Activated CD8-positive, alpha-beta memory T cell treated with anti-CD3 and anti-CD28 coated beads, Interleukin-2, amount 50 U/mL, for 48 hours (primary cell): ENCODE measurements around the gene KAT5.
"Not testable (repeated sequence)": the region's sequence is repeated elsewhere in the genome, so short reads cannot be mapped to it uniquely, and the experiment has no call there.

Source experiments
- DNase-seq: peaks from one replicate; pipeline ENCODE4 v3.0.0-alpha.2; 2020

Gene KAT5

DNA sequence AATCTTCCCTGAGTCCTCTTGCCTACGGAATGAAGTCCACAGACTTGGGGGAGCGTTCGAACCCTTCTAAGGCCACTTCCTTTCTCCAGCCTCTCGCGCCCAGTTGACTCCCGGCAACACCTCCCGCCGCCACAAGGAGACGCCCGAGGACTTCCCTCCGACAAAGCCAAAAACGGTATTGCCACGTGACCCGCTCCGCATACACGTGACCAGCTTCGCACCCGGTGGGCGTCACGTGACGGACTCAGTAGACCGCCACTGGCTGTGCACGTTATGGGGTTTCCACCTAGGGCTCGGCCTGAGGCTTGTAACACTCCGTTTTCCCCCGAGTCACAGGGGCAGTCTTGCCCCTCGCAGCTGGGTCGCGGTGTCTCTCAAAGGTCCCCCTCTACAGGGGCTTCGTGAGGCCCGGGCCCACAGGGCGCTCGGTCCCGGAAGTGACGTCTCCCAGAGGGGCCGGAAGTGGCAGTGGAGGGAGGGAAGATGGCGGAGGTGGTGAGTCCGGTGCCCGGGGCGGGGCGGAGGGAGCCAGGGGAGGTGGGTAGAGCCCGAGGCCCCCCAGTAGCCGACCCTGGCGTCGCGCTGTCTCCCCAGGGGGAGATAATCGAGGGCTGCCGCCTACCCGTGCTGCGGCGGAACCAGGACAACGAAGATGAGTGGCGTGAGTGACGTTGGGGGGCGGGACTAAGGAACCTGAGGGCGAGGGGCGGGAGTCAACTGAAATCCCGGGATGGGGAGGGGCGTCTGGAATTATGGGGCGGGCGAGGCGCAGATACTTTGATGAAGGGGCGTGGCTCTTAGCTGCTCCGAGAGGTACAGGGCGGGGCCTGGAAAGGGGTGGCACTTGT, at the start of gene KAT5:
Gene KAT5, plus strand, starts transcription at position 468 of the 848 bp plus-strand sequence. Its CDS starts 16 bp downstream, at position 484.
- DNase-seq, result peak; percentile 98

DNA sequence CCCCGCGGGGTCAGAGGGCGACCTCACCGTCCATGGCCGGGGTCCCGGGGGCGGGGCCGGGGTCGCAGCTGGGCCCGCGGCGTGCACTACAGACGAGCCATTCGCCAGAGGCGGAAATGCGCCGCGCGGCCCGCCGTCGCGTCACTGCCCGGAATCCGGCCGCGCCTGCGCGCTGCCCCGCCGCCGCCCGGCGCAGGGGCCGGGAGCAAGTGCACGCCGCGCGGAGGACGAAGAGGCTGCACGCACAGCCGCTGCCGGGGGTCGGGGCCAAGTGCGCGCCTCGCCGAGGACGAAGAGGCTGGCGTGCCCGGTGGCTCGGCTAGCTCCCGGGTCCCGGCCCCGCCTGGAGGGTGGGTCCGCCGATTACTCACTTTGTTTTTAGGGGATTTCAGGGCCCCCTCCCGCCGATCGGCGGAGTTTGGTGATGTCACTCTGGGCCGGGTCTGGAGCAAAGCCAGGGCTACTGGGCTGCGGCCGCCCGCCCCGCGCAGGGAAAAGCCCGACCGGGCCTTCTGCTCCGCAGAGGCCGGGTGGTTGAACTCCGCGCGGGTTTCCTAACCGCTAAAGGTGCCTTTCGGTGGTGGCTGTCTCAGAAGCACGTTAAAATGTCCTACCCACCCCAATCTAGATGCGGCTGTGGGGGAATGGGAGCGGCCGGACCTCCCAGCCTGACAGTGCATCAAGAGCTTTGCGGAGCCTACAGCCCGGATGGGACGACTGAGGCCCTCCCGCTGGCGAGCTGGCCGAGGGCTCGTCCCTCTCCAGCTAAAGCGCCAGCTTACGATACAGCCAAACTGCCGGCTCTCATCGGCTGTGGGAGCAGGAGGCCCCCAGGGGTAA, 49.0 kb upstream of the KAT5 start, which contains the start of gene RELA:
Gene RELA, minus strand, starts transcription at position 118 of the 840 bp plus-strand sequence. Its CDS starts 84 bp downstream, at position 34.
- peak; percentile 94 for DNase-seq

GRCh38 chr11:65663639-65664200, 48.3 kb upstream of the KAT5 start:
- peak; percentile 79 for DNase-seq

- DNase-seq, result no peak
These were observed 39.7 kb upstream of the KAT5 start for GRCh38 chr11:65672180-65672860.

DNA sequence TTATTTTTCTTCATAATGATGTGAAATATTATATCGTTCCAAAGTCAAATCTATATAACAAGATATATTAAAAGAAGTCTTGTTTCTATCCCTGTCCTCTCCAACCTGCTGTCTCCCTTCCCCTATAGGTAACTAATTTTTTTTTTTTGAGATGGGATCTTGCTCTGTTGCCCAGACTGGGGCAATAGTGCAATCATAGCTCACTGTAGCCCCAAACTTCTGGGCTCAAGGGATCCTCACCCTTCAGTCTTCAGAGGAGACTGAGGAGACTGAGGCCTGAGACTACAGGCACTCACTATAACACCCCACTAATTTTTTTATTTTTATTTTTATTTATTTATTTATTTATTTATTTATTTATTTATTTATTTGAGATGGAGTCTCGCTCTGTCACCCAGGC, 39.1 kb upstream of the KAT5 start:
- no peak for DNase-seq

DNA sequence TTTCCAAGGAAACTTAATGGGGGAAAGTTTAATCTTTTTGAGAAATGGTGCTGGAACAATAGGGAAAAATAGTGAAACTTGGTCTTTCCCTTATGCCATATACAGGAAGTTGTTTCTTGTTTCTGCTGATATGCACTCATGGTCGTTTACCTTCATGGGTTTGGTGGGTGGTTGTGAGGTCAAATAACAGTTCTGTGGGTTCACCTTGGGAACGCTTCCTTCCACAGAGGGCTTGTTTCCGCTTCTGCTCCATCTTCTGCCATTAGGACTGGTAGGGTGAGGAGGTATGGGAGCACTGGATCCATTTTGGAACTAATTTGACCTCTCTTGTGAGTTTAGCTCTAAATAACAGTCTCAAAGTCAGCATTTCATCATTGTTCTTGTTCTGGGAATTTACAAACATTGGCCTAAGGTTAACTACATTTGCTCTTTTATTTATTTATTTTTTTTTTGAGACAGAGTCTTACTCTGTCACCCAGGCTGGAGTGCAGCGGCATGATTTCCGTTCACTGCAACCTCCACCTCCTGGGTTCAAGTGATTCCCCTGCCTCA, 31.8 kb upstream of the KAT5 start:
- no peak for DNase-seq

GRCh38 chr11:65683480-65683879, 28.6 kb upstream of the KAT5 start:
- not testable (repeated sequence) for DNase-seq

- no peak for DNase-seq
These were observed 26.1 kb upstream of the KAT5 start for GRCh38 chr11:65685981-65686380.

DNA sequence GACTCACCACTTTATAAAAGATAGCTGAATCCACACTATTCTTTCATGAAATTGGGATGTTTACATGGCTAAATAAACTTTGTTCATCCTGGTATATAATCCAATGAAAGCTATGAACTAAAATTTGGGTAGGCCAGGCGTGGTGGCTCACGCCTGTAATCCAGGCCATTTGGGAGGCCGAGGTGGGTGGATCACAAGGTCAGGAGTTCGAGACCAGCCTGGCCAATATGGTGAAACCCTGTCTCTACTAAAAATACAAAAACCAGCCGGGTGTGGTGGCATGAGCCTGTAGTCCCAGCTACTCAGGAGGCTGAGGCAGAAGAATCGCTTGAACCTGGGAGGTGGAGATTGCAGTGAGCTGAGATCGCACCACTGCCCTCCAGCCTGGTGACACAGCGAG, 20.2 kb upstream of the KAT5 start:
- DNase-seq, result not testable (repeated sequence)

DNA sequence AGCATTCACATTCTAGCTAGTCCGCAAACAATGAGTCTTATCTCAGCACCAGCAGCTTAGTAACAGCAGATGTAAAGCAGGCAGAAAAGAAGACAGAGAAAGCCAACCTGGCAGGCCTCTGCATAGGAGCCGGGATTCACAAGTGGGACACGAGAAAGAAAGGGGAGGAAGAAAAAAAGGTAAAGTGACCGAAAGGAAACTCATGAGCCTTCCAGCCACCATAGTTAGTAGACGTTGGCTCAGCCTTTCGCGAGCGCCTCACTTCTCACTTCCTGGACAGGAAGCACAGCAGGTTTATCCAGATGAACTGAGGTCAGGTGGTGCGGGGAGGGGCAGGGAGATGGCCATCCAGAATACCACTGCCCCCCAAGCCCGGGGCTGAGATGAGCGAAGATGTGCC, 19.7 kb upstream of the KAT5 start:
- no peak for DNase-seq

DNA sequence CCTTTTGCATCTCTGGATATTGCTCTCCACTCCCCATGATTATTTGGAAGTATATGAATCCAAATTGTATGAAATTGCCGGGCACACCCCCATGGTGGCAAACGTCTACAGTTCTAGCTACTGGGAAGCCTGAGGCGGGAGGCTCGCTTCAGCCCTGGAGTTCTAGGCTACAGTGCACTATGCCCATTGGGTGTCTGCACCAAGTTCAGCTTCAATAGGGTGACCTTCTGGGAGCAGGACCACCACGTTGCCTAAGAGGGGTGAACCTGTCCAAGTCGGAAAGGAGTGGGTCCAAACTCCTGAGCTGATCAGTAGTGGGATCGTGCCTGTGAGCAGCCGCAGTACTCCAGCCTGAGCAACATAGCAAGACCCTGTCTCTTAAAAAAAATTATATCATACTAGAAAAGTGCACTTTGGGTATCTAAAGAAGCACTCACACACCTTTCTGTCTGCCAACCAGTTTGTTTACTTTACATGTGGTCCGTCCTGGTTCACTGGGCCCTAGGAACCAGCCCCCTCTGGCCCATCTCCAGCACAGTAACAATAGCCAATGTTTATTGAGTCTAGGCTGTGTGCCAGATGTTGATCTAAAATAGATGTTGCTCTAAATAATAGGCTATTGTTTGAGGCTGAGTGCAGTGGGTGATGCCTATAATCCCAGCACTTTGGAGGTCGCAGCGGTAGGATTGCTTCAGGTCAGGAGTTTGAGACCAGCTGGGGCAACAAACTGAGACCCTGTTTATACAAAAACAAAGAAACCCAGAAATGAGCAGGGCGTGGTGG, 16.4 kb upstream of the KAT5 start:
- DNase-seq, result no peak

DNA sequence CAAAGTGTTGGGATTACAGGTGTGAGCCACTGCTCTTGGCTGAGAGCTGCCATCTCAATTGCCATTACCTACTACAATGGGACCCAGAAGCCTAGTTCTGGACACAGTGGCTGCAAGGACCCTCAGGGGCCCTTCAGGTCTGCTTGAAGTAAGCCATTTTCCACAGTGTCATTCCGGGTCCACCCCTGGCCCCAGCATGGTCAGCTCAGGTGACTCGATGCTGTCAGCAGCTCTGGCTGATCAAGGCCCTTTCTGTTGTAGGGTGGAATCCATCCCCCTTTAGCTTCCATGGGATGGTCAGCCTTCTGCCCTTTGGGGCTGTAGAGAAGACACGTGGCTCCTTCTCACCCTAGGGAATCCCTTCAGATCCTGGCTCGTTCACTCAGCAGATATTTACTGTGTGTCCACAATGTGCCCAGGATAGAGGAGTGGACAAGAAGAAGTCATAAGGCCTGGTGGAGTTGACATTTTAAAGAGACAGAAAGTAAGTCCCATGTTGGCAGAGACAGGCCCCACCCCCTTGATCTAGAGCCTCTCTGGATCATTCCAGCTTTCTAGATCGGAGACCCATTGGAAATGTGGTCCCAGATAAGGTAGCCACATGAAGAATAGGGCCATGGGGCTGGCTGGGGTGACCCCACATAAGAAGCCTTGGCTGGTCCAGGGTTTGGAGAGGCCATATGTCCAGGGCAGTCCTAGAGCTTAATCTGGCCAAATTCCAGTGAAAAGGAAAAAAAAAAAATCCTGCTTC, 15.1 kb upstream of the KAT5 start:
- DNase-seq, result no peak

DNA sequence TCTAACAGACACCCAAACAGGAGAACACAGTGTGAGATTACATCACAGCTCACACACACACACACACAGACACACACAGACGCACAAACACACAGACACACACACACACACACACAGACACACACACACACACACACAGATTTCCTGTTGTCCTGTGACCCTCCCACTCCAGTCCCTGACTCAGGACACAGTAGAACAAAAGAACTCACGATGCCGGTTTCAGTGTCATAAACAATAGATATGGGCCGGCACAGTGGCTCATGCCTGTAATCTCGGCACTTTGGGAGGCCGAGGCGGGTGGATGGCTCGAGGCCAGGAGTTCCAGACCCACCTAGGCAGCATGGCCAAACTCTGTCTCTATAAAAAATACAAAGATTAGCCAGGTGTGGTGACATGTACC, 13.8 kb upstream of the KAT5 start:
- no peak for DNase-seq

GRCh38 chr11:65699306-65699705, 12.7 kb upstream of the KAT5 start:
- no peak for DNase-seq

- no peak for DNase-seq
These were observed 11.7 kb upstream of the KAT5 start for GRCh38 chr11:65700399-65700798.

- no peak for DNase-seq
These were observed 10.4 kb upstream of the KAT5 start for GRCh38 chr11:65701686-65702085.

DNA sequence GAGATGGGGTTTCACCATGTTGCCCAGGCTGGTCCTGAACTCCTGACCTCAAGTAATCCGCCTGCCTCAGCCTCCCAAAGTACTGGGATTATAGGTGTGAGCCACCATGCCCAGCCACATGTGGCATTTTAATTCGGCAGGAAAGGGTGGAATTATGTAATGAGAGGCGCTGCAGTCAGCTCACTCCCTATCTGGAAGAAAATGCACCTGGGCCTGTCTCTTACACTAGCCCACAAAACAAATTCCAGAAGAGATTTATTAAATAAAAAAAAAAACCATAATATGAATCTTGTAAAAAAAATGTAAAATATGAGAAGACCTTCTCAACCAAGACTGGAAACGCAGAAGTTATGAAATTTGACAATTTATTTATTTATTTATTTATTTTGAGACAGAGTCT, 8.2 kb upstream of the KAT5 start:
- no peak for DNase-seq

- DNase-seq, result peak; percentile 83
These were observed 5.7 kb upstream of the KAT5 start for GRCh38 chr11:65706303-65706763.

DNA sequence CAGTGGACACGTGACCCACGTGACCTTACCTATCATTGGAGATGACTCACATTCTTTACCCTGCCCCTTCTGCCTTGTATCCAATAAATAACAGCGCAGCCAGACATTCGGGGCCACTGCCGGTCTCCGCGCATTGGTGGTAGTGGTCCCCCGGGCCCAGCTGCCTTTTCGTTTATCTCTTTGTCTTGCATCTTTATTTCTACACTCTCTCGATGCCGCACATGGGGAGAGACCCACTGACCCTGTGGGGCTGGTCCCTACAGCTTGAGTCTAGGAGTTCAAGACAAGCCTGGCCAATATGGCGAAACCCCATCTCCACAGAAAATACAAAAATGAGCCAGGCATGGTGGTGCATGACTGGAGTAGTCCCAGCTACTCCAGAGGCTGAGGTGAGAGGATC, 5.0 kb upstream of the KAT5 start:
- not testable (repeated sequence) for DNase-seq

- DNase-seq, result no peak
These were observed 3.6 kb upstream of the KAT5 start for GRCh38 chr11:65708451-65708850.

DNA sequence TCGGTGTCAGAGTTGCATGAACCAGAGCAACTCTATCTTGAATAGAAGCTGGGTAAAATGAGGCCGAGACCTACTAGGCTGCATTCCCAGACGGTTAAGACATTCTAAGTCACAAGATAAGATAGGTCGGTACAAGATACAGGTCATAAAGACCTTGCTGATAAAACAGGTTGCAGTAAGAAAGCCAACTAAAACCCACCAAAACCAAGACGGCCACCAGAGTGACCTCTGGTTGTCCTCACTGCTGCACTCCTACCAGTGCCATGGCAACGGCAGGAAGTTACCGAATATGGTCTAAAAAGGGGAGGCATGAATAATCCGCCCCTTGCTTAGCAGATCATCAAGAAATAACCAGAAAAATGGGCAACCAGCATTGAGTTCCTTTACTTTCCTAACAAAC, 2.4 kb upstream of the KAT5 start:
- DNase-seq, result no peak
